LNCAP (cell line): ENCODE measurements around the gene KDM5B.

ENCODE experiments used
- CTCF ChIP-seq: fragments of 450-650 bp; IDR thresholded peaks from 2 replicates; pipeline ENCODE4 v1.5.1; 2017; ENCODE audit warnings: mild to moderate bottlenecking

Gene KDM5B

GRCh38 chr1:202762019-202762418 lies 46.2 kb downstream of the KDM5B start:
- no peak for TF ChIP-seq CTCF

GRCh38 chr1:202760589-202760988 lies 47.6 kb downstream of the KDM5B start:
- TF ChIP-seq CTCF = no peak

GRCh38 chr1:202756391-202756790 lies 51.8 kb downstream of the KDM5B start:
- TF ChIP-seq CTCF = no peak

GRCh38 chr1:202754293-202754692 lies 53.9 kb downstream of the KDM5B start:
- no peak for TF ChIP-seq CTCF

- no peak for TF ChIP-seq CTCF
Measured at GRCh38 chr1:202752774-202753173, 55.4 kb downstream of the KDM5B start.

- TF ChIP-seq CTCF = no peak; the same call in 1 of the 2 replicates
Measured at GRCh38 chr1:202750761-202751160, 57.5 kb downstream of the KDM5B start.

- TF ChIP-seq CTCF = no peak
Measured at GRCh38 chr1:202750024-202750423, 58.2 kb downstream of the KDM5B start.

GRCh38 chr1:202745323-202745888 lies 62.8 kb downstream of the KDM5B start:
- TF ChIP-seq CTCF = no peak
